ENCODE data around the gene ADAM11. TPM values are rescaled to one million over a fixed set of nuclear protein-coding genes. Genes with fewer than 3 reads are reported as not detected.

The ADAM11 gene
- total and polyA plus RNA-seq, 2 experiments from 2014 or later = 0.20 to 0.22 TPM

DNA sequence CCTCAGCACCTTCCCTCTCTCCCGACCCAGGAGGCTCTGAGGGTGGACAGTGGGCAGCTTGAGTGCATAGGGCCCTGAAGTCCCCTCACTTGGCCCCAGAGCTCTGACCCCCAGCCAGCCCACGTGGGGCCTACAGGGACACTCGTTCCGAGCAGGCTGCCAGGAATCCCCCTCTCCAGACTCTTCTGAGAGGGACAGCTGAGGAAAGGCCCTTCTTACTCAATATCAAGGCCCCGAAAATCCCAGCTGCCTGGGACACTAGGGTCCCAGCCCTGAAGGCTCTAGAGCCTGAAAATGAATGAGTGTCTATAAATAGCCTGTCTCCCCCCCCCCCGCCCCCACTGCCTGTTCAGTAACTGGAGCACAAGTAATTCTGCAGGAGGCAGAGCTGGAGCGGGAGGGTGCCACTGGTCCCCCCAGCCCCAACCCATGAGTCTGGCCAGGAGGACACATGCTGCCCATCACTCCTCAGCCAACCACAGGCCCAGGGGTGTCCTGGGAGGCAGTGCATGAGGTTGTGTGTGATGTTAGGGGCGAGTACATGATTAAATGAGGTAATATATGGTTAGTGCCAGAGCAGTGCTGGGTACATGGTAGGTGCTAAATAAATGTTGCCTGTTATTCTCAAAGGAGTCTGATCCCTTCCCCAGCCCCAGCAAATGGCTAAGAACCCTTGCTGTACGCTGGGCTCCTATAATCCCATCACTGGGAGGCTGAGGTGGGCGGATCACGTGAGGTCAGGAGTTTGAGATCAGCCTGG lies 11.6 kb downstream of the ADAM11 start:
- Histone ChIP-seq H2AFZ (no peak overlapping the region), H3K9ac (no peak overlapping the region), H3K9me2 (ENCODE audit: insufficient read depth) (no peaks in the 10 kb centered on the region), H3K36me3 (ENCODE audit: low read depth) (no peaks in the 10 kb centered on the region), H3K4me3 (no peak overlapping the region), H3K27me3 (replicated peaks; ENCODE audit: insufficient read depth) (no peaks in the 10 kb centered on the region), H3K27ac (no peak overlapping the region), H3K4me1 (ENCODE audit: insufficient read depth) (no peaks in the 10 kb centered on the region), H3K9me3 (ENCODE audit: low read depth) (no peaks in the 10 kb centered on the region), H3K4me2 (ENCODE audit: unreplicated experiment) (no peak overlapping the region), H3K79me2 (ENCODE audit: insufficient read depth) (no peaks in the 10 kb centered on the region), H4K20me1 (ENCODE audit: insufficient read depth) (no peaks in the 10 kb centered on the region), H3F3A (ENCODE audit: insufficient read depth) (no peaks in the 10 kb centered on the region)
- no peak for DNase-seq
- in situ Hi-C loops (cut with MboI) = loop anchor here (5.0 to 25.0 kb wide), 2 partner anchors 92 to 267 kb away; no protein-coding TSS in a partner anchor
- WGBS, 2 experiments (ENCODE audit: low coverage in 1 of 2, low lambda C conversion rate in 2 of 2, missing lambda C conversion rate in 2 of 2) = 69 to 74% methylated on average over 10 of the region's 11 CpGs
- TF ChIP-seq EZH2phosphoT487 (IDR thresholded peaks at IDR 0.05; ENCODE audit: insufficient read depth, low read depth) = no peak
- no peak for TF ChIP-seq EZH2 (IDR thresholded peaks at IDR 0.05; ENCODE audit: insufficient read depth, poor library complexity, severe bottlenecking)

- DNase-seq = no peak
- no peak overlapping the region for H3K9ac ChIP-seq
- in situ Hi-C loops (cut with MboI) = loop anchor here (5.0 to 25.0 kb wide), 2 partner anchors 90 to 265 kb away; no protein-coding TSS in a partner anchor
Observed at GRCh38 chr17:44772308-44773045, 13.7 kb downstream of the ADAM11 start.

GRCh38 chr17:44773140-44773539 lies 14.4 kb downstream of the ADAM11 start:
- no peak overlapping the region for H3K27ac ChIP-seq
- in situ Hi-C loops (cut with MboI) = loop anchor here (5.0 to 25.0 kb wide), 2 partner anchors 89 to 264 kb away; no protein-coding TSS in a partner anchor
- H3K9ac ChIP-seq = no peak overlapping the region
- H3F3A ChIP-seq (ENCODE audit: insufficient read depth) = no peaks in the 10 kb centered on the region
- H3K27me3 ChIP-seq (replicated peaks; ENCODE audit: insufficient read depth) = no peaks in the 10 kb centered on the region
- no peaks in the 10 kb centered on the region for H3K4me1 ChIP-seq (ENCODE audit: insufficient read depth)
- no peaks in the 10 kb centered on the region for H3K79me2 ChIP-seq (ENCODE audit: insufficient read depth)
- no peak overlapping the region for H3K4me3 ChIP-seq
- H2AFZ ChIP-seq = no peak overlapping the region
- no peaks in the 10 kb centered on the region for H4K20me1 ChIP-seq (ENCODE audit: insufficient read depth)
- H3K36me3 ChIP-seq (ENCODE audit: low read depth) = no peaks in the 10 kb centered on the region
- no peak for DNase-seq
- H3K9me3 ChIP-seq (ENCODE audit: low read depth) = no peaks in the 10 kb centered on the region
- no peaks in the 10 kb centered on the region for H3K9me2 ChIP-seq (ENCODE audit: insufficient read depth)
- no peak overlapping the region for H3K4me2 ChIP-seq (ENCODE audit: unreplicated experiment)
- 15 to 22% methylated on average over 6 of the region's 6 CpGs for WGBS, 2 experiments (ENCODE audit: low coverage in 1 of 2, low lambda C conversion rate in 2 of 2, missing lambda C conversion rate in 2 of 2)
- TF ChIP-seq EZH2 (IDR thresholded peaks at IDR 0.05; ENCODE audit: insufficient read depth, poor library complexity, severe bottlenecking) = no peak
- TF ChIP-seq EZH2phosphoT487 (IDR thresholded peaks at IDR 0.05; ENCODE audit: insufficient read depth, low read depth) = no peak

More at GRCh38 chr17:44772308-44773045, 13.7 kb downstream of the ADAM11 start:
- WGBS, 2 experiments (ENCODE audit: low coverage in 1 of 2, low lambda C conversion rate in 2 of 2, missing lambda C conversion rate in 2 of 2) = 46 to 49% methylated on average over 15 to 21 of the region's 21 CpGs
- Histone ChIP-seq H3K27me3 (replicated peaks; ENCODE audit: insufficient read depth) (no peaks in the 10 kb centered on the region), H4K20me1 (ENCODE audit: insufficient read depth) (no peaks in the 10 kb centered on the region), H3K79me2 (ENCODE audit: insufficient read depth) (no peaks in the 10 kb centered on the region), H2AFZ (no peak overlapping the region), H3K36me3 (ENCODE audit: low read depth) (no peaks in the 10 kb centered on the region), H3K27ac (no peak overlapping the region), H3K4me2 (ENCODE audit: unreplicated experiment) (no peak overlapping the region), H3K9me2 (ENCODE audit: insufficient read depth) (no peaks in the 10 kb centered on the region), H3K4me3 (no peak overlapping the region), H3K9me3 (ENCODE audit: low read depth) (no peaks in the 10 kb centered on the region), H3F3A (ENCODE audit: insufficient read depth) (no peaks in the 10 kb centered on the region), H3K4me1 (ENCODE audit: insufficient read depth) (no peaks in the 10 kb centered on the region)
- no peak for TF ChIP-seq EZH2phosphoT487 (IDR thresholded peaks at IDR 0.05; ENCODE audit: insufficient read depth, low read depth)
- TF ChIP-seq EZH2 (IDR thresholded peaks at IDR 0.05; ENCODE audit: insufficient read depth, poor library complexity, severe bottlenecking) = no peak

GRCh38 chr17:44774271-44775135 lies 15.7 kb downstream of the ADAM11 start:
- no peaks in the 10 kb centered on the region for H3K9me2 ChIP-seq (ENCODE audit: insufficient read depth)
- H3K36me3 ChIP-seq (ENCODE audit: low read depth) = no peaks in the 10 kb centered on the region
- peak; percentile 92 for DNase-seq
- 15 to 16% methylated on average over 40 to 41 of the region's 42 CpGs for WGBS, 2 experiments (ENCODE audit: low coverage in 1 of 2, low lambda C conversion rate in 2 of 2, missing lambda C conversion rate in 2 of 2)
- in situ Hi-C loops (cut with MboI) = loop anchor here (5.0 to 25.0 kb wide), 2 partner anchors 88 to 263 kb away; no protein-coding TSS in a partner anchor
- no peak for TF ChIP-seq EZH2 (IDR thresholded peaks at IDR 0.05; ENCODE audit: insufficient read depth, poor library complexity, severe bottlenecking)
- no peak for TF ChIP-seq EZH2phosphoT487 (IDR thresholded peaks at IDR 0.05; ENCODE audit: insufficient read depth, low read depth)
- H3K27me3 ChIP-seq (replicated peaks; ENCODE audit: insufficient read depth) = no peaks in the 10 kb centered on the region
- no peaks in the 10 kb centered on the region for H3K79me2 ChIP-seq (ENCODE audit: insufficient read depth)
- no peak overlapping the region for H3K9ac ChIP-seq
- H3K4me1 ChIP-seq (ENCODE audit: insufficient read depth) = no peaks in the 10 kb centered on the region
- no peaks in the 10 kb centered on the region for H4K20me1 ChIP-seq (ENCODE audit: insufficient read depth)
- H3K4me2 ChIP-seq (ENCODE audit: unreplicated experiment) = peak overlapping the region; percentile 85
- H3K4me3 ChIP-seq = peak overlapping the region; percentile 72
- H3F3A ChIP-seq (ENCODE audit: insufficient read depth) = no peaks in the 10 kb centered on the region
- H3K27ac ChIP-seq = no peak overlapping the region
- no peaks in the 10 kb centered on the region for H3K9me3 ChIP-seq (ENCODE audit: low read depth)
- H2AFZ ChIP-seq = peak overlapping the region; percentile 81

Data from GM23248 (cell line).